ENCODE measurements around the gene HIVEP1. TPM values are rescaled to one million over a fixed set of nuclear protein-coding genes. Genes with fewer than 3 reads are reported as not detected.

HIVEP1 gene
- total RNA-seq, 2 donors from 2014 or later = 35.2 to 38.0 TPM

- no peaks in the 10 kb centered on the region for H3K4me1 ChIP-seq (replicated peaks)
- H3K36me3 ChIP-seq = no peaks in the 10 kb centered on the region
- TF ChIP-seq POLR2A (IDR thresholded peaks at IDR 0.05) (no peak), CTCF (IDR thresholded peaks at IDR 0.05) (no peak), POLR2AphosphoS5 (IDR thresholded peaks at IDR 0.05) (no peak)
- intact Hi-C loops (cut with DNase I) = no loop called here
- no peak overlapping the region for H3K27ac ChIP-seq
- no peak overlapping the region for H3K4me3 ChIP-seq
- H3K9me3 ChIP-seq = no peaks in the 10 kb centered on the region
- no peak for DNase-seq (ENCODE audit: low spot score)
- H3K27me3 ChIP-seq (replicated peaks; ENCODE audit: insufficient read depth) = no peaks in the 10 kb centered on the region
- WGBS = 96% methylated on average over 5 of the region's 5 CpGs
Measured at GRCh38 chr6:11972806-11973205, 39.3 kb upstream of the HIVEP1 start.

GRCh38 chr6:11973238-11973637, 38.9 kb upstream of the HIVEP1 start:
- no peaks in the 10 kb centered on the region for H3K27me3 ChIP-seq (replicated peaks; ENCODE audit: insufficient read depth)
- DNase-seq (ENCODE audit: low spot score) = no peak
- 89% methylated on average over 2 of the region's 2 CpGs for WGBS
- intact Hi-C loops (cut with DNase I) = no loop called here
- no peak overlapping the region for H3K4me3 ChIP-seq
- no peaks in the 10 kb centered on the region for H3K36me3 ChIP-seq
- TF ChIP-seq POLR2AphosphoS5 (IDR thresholded peaks at IDR 0.05) (no peak), POLR2A (IDR thresholded peaks at IDR 0.05) (no peak)
- H3K4me1 ChIP-seq (replicated peaks) = no peaks in the 10 kb centered on the region
- H3K27ac ChIP-seq = no peak overlapping the region
- no peaks in the 10 kb centered on the region for H3K9me3 ChIP-seq

GRCh38 chr6:11974089-11974488, 38.0 kb upstream of the HIVEP1 start:
- Histone ChIP-seq H3K27ac (no peak overlapping the region), H3K36me3 (no peaks in the 10 kb centered on the region), H3K4me1 (replicated peaks) (no peaks in the 10 kb centered on the region), H3K9me3 (no peaks in the 10 kb centered on the region), H3K27me3 (replicated peaks; ENCODE audit: insufficient read depth) (no peaks in the 10 kb centered on the region), H3K4me3 (no peak overlapping the region)
- no peak for DNase-seq (ENCODE audit: low spot score)
- intact Hi-C loops (cut with DNase I) = no loop called here
- TF ChIP-seq POLR2A (IDR thresholded peaks at IDR 0.05) = no peak
- TF ChIP-seq CTCF (IDR thresholded peaks at IDR 0.05) = no peak
- no peak for TF ChIP-seq POLR2AphosphoS5 (IDR thresholded peaks at IDR 0.05)

- Histone ChIP-seq H3K9me3 (no peaks in the 10 kb centered on the region), H3K27me3 (replicated peaks; ENCODE audit: insufficient read depth) (no peaks in the 10 kb centered on the region), H3K4me3 (no peak overlapping the region), H3K4me1 (replicated peaks) (no peaks in the 10 kb centered on the region), H3K27ac (no peak overlapping the region), H3K36me3 (no peaks in the 10 kb centered on the region)
- peak; percentile 17 for DNase-seq (ENCODE audit: low spot score)
- TF ChIP-seq CTCF (IDR thresholded peaks at IDR 0.05) = no peak
- TF ChIP-seq POLR2AphosphoS5 (IDR thresholded peaks at IDR 0.05) = no peak
- intact Hi-C loops (cut with DNase I) = no loop called here
- WGBS = 70% methylated on average over 14 of the region's 14 CpGs
Measured at GRCh38 chr6:11975353-11975977, 36.6 kb upstream of the HIVEP1 start.

- H3K36me3 ChIP-seq = no peaks in the 10 kb centered on the region
- no peaks in the 10 kb centered on the region for H3K27me3 ChIP-seq (replicated peaks; ENCODE audit: insufficient read depth)
- H3K9me3 ChIP-seq = no peaks in the 10 kb centered on the region
- 86% methylated on average over 1 of the region's 1 CpG for WGBS
- H3K4me3 ChIP-seq = no peak overlapping the region
- no peak for TF ChIP-seq POLR2AphosphoS5 (IDR thresholded peaks at IDR 0.05)
- no peak for TF ChIP-seq POLR2A (IDR thresholded peaks at IDR 0.05)
- no peak for TF ChIP-seq CTCF (IDR thresholded peaks at IDR 0.05)
- intact Hi-C loops (cut with DNase I) = no loop called here
- no peak for DNase-seq (ENCODE audit: low spot score)
- H3K4me1 ChIP-seq (replicated peaks) = no peaks in the 10 kb centered on the region
- no peak overlapping the region for H3K27ac ChIP-seq
Measured at GRCh38 chr6:11976489-11976888, 35.6 kb upstream of the HIVEP1 start.

Measured in prostate gland (tissue), 2 donors.